GM18951 (cell line): ENCODE data around the gene TUBB2B.

Experiments
- POLR2A ChIP-seq: IDR thresholded peaks from 4 replicates; pipeline ENCODE4 v1.6.1; 2011; ENCODE audit warnings: mild to moderate bottlenecking; ENCODE audit not compliant: insufficient read length, insufficient read depth; ENCODE audit errors: extremely low read depth
- in situ Hi-C: fragments of 300-500 bp; cut with MboI; formaldehyde crosslinking; loops from one replicate; pipeline ENCODE4 v1.12.0; 2022; ENCODE audit warnings: low sequenced_read_pairs, mixed read lengths, inconsistent platforms; ENCODE audit not compliant: unreplicated experiment

The TUBB2B gene

DNA sequence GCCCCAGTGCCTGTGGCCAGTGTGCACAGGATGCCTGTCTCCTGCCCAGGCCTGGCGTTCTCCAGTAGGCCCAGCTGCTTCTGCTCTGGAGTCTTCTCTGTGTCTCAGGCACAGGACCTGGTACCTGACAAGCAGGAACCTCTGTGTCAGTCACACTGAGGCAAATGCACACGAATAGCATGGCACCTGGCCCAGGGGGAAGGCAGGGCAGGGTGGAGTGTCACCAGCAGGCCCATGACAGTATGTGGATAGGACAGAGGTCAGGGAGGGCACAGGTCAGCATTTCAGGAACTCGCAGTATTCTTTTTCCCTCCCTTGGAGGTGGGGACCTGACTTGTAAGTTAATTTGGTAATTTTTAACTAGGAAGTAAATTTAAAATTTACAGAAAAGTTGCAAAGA is 36.9 kb upstream of the TUBB2B start:
- in situ Hi-C loops: no loop called here
- TF ChIP-seq POLR2A: no peak

DNA sequence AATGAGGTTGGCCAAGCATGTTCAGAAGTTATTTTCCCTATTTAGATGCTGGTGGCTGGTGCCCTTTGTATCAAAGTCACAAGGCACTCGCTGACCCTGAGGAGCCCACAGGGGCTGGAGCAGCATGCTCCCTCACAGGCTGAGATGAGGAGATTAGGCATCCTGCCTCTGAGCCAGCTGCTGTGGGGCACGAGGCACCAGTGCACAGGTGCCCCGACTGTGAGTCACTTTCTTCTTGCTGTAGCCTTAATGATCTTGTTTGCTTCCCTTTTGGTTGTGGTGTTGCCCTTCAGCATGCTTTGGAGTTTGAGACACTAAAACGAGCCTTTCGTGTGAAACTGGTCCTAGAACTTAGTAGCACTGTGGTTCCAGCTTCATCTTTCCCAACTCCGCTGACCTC is 35.6 kb upstream of the TUBB2B start:
- in situ Hi-C loops: no loop called here
- no peak for TF ChIP-seq POLR2A

- TF ChIP-seq POLR2A: no peak
- in situ Hi-C loops: no loop called here
These were observed 34.5 kb upstream of the TUBB2B start for GRCh38 chr6:3261921-3262320.

- in situ Hi-C loops: no loop called here
- TF ChIP-seq POLR2A: no peak
These were observed 34.0 kb upstream of the TUBB2B start for GRCh38 chr6:3261518-3261820.

DNA sequence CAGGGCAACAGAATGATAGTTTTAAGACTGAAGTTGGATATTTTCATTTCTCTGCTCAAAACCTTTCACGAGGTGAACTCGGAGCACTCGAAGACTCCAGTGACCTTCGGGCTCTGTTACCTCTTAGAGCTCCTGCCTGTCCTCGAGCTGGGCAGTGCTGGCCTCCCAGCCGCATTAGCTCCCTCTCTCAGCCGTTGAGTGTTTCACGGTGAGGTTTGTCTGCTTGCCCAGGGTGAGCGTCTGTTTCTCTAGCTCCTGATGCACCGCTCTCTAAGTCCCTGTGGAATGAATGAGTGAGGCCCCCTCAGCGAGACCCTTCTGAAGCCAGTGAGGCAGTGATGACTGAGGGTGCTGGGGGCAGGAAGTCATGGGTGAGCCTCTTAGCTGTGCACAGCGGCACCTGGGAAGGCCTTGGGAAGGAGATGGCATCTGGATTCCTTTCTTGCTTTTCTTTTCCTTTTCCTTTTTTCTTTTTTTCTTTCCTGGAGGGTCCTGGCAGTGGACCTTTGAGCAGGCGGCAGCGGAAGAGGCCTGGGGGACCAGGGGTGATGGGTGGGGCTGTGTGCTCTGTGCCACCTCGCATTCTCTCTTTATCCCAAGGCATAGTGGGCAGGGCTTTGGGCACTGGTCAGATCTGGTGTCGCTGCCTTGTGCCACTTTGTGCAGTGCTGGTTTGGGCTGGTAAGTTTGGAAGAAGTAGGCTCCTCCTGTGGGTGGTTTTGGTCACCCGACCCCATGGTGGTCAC is 33.5 kb upstream of the TUBB2B start:
- in situ Hi-C loops: no loop called here
- TF ChIP-seq POLR2A: no peak

- in situ Hi-C loops: no loop called here
- no peak for TF ChIP-seq POLR2A
These were observed 32.8 kb upstream of the TUBB2B start for GRCh38 chr6:3260296-3260695.

DNA sequence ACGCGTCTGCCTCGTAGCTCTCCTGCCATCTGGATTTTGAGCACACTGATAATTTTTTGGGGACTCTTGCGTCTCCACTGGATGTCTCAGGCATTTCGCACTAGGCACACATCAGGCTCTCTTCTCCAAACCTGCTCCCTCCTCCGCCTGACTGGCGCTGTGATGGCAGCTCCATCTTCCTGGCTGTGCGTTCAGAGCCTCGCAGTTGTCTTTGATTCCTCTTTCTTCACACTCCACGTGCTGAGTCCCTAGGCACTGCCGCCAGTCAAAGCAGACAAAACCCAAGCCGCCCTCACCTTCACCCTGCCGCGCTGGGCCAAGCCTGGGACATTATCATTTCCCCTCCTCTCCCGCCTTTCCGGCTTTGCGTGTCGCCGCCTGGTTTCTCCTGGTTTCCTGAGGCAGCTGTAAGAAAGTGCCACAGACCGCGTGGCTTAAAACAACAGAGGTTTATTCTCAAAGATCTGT is 32.1 kb upstream of the TUBB2B start:
- in situ Hi-C loops: loop anchor here (10.0 kb wide), 1 partner anchor 135 kb away; no protein-coding TSS in a partner anchor
- peak; percentile 22 for TF ChIP-seq POLR2A

- in situ Hi-C loops: loop anchor here (10.0 kb wide), 1 partner anchor 134 kb away; no protein-coding TSS in a partner anchor
- TF ChIP-seq POLR2A: peak; percentile 73
These were observed 31.5 kb upstream of the TUBB2B start, which contains the start of gene PSMG4 for GRCh38 chr6:3258720-3259490. Gene PSMG4 (plus strand): TSS chr6:3258947. CDS start chr6:3259023, 76 bp downstream.

DNA sequence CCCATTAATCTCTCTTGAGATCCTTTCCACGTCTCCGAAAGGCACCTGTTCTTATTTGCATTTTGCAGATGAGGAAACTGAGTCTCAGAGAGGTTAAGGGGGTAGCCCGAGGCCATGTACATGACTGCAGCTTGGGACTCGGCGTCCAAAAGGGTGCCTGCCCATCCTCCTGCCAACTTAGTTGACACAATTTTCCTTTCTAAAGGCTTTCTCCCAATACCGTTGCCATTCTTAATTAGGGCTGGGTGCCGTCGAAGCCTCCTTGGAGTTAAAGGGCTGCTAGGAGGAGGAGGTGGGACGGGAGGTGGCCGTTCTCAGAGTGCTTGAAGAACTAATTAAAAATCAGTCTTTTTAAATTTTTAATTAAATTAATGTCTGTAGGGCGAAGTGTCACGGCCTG is 30.7 kb upstream of the TUBB2B start:
- no peak for TF ChIP-seq POLR2A
- in situ Hi-C loops: loop anchor here (10.0 kb wide), 1 partner anchor 133 kb away; no protein-coding TSS in a partner anchor

DNA sequence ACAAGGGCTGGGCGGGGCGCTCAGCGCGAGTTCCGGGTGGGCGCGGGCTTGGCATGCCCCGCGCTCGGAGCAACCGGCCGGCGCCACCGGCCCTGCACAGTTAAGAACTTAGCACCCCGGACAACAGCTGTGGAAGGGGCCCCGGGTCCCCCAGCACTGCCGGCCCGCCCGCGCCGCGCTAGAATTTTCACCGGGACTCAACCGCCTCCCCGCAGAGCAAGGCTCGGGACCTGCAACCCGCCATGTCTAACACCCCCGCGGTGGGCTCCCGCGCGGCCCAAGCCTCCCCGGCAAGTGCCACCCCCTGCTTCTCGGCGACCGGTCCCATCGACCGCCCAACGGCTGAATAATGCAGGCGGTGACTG is 26.1 kb upstream of the TUBB2B start:
- no peak for TF ChIP-seq POLR2A
- in situ Hi-C loops: loop anchor here (10.0 kb wide), 1 partner anchor 129 kb away; no protein-coding TSS in a partner anchor

DNA sequence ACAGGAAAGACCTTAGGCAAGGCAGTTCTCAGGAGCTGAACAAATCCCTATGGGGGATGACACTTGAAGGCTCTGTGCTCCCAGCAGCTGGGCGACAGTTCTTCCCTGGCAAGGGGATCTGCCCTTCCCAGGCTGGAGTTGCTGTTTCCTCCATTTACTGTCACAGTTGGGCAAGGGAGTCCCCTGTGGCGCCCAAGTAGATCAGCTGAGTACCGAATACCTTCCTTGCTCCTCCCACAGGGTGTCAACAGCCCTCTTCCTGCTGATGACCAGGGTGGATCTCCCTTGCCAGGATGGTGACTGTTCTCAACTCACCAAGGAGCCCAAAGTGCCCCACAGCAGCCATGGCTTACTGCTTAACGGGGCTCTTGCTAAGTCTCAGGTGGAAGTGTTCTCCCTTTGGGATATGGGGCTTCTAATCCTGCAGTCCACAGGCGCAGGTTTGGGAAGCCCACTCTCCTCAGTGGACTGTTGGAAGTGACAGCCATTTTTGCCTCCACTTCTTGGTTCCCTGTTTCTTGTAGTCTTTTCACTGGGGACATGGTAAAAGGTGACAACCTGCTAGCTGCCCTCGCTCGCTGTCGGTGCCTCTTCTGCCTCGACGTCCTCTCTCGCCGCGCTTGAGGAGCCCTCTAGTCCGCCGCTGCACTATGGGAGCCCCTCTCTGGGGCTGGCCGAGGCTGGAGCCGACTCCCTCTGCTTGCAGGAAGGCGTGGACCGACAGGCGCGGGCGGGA is 25.6 kb upstream of the TUBB2B start:
- in situ Hi-C loops: loop anchor here (10.0 kb wide), 1 partner anchor 128 kb away; no protein-coding TSS in a partner anchor
- TF ChIP-seq POLR2A: no peak

DNA sequence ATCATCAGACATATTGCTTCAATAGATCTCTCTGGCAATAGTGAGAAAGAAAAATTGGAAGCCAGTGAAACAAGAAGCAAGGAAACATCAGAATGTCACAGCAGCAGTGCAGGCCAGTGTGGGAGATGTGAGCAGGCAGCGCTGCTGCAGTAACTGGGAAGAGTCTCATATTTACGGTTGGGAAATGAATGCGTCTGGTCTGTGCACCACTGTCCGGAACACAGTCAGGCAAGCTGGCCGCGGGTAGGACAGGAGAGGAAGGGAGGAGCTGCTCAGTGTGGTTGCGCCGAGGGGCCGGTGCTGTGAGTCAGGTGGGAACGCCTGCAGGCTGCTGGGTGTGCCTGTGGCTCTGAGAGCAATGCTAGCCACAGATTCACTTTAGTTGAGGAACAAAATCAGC is 24.9 kb upstream of the TUBB2B start:
- TF ChIP-seq POLR2A: no peak
- in situ Hi-C loops: loop anchor here (10.0 kb wide), 1 partner anchor 128 kb away; no protein-coding TSS in a partner anchor
